ENCODE results near the gene CENPP. TPM values are rescaled to one million over a fixed set of nuclear protein-coding genes. Genes with fewer than 3 reads are reported as not detected.

The CENPP gene
- total RNA-seq, 1 donor from 2014 or later, result 4.4 TPM

GRCh38 chr9:92484563-92484962 lies 158.8 kb downstream of the CENPP start:
- DNase-seq (ENCODE audit: low read depth), result no peak
- TF ChIP-seq, protein P1, sequence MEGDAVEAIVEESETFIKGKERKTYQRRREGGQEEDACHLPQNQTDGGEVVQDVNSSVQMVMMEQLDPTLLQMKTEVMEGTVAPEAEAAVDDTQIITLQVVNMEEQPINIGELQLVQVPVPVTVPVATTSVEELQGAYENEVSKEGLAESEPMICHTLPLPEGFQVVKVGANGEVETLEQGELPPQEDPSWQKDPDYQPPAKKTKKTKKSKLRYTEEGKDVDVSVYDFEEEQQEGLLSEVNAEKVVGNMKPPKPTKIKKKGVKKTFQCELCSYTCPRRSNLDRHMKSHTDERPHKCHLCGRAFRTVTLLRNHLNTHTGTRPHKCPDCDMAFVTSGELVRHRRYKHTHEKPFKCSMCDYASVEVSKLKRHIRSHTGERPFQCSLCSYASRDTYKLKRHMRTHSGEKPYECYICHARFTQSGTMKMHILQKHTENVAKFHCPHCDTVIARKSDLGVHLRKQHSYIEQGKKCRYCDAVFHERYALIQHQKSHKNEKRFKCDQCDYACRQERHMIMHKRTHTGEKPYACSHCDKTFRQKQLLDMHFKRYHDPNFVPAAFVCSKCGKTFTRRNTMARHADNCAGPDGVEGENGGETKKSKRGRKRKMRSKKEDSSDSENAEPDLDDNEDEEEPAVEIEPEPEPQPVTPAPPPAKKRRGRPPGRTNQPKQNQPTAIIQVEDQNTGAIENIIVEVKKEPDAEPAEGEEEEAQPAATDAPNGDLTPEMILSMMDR (conservative IDR thresholded peaks at IDR 0.05; ENCODE audit: low read depth, low read length), result no peak
- no peak overlapping the region for H3K4me3 ChIP-seq (ENCODE audit: low read depth, low read length)

DNA sequence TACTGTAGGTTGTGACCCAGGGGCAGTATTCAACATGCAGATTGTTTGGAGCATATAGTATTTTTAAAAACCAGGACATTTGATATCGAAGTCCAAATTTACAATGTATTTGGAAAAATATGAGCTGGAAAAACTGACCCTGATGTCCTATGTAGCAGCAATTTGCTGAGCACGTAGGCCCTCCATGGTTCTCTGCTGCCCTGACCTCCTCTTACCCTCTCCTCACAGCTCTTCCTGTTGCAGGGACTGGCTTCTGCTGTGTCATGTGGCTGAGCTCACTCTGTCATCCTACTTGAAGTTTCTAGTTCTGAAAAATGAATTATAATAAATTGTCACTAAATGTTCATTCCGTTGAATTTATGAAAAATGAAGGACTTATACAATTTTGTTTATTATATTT lies 160.6 kb downstream of the CENPP start:
- TF ChIP-seq, protein P1 (conservative IDR thresholded peaks at IDR 0.05; ENCODE audit: low read depth, low read length), result no peak
- no peak overlapping the region for H3K4me3 ChIP-seq (ENCODE audit: low read depth, low read length)
- DNase-seq (ENCODE audit: low read depth), result no peak

- TF ChIP-seq, protein P1 (conservative IDR thresholded peaks at IDR 0.05; ENCODE audit: low read depth, low read length), result no peak
- no peak for DNase-seq (ENCODE audit: low read depth)
Measured at GRCh38 chr9:92488681-92489550, 163.2 kb downstream of the CENPP start.

DNA sequence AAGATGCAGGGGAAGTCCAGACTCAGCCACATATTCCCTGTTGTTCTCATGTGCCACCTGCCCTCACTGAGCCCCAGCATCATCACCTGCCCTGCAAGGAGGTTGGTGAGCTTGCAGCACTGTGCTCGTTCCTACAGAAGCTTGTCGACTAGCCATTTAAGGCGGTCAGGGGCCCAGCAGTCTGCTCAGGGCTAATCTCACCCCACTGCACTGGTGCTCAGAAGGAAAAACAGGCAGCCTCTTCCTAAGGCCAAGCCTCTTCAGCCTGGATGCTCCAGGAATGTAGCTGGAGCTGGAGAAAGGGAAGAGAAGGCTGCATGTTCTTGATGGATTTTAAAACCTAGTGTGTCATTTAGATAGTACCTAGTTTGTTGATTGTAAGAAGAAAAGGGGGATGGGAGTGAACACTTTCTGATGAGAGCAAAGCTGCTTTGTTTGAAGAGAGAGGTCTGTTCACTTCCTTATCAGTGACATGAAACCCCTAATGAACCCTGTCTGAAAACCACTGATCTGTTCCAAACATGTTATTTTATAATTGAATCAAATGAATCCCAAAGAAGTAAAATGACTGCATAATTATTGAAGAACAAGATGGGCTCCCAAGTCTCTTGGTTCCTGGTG lies 167.1 kb downstream of the CENPP start:
- TF ChIP-seq, protein P1 (conservative IDR thresholded peaks at IDR 0.05; ENCODE audit: low read depth, low read length), result no peak
- no peak for DNase-seq (ENCODE audit: low read depth)
- H3K4me3 ChIP-seq (ENCODE audit: low read depth, low read length), result no peak overlapping the region

More at GRCh38 chr9:92488681-92489550, 163.2 kb downstream of the CENPP start:
- no peak overlapping the region for H3K4me3 ChIP-seq (ENCODE audit: low read depth, low read length)

DNA sequence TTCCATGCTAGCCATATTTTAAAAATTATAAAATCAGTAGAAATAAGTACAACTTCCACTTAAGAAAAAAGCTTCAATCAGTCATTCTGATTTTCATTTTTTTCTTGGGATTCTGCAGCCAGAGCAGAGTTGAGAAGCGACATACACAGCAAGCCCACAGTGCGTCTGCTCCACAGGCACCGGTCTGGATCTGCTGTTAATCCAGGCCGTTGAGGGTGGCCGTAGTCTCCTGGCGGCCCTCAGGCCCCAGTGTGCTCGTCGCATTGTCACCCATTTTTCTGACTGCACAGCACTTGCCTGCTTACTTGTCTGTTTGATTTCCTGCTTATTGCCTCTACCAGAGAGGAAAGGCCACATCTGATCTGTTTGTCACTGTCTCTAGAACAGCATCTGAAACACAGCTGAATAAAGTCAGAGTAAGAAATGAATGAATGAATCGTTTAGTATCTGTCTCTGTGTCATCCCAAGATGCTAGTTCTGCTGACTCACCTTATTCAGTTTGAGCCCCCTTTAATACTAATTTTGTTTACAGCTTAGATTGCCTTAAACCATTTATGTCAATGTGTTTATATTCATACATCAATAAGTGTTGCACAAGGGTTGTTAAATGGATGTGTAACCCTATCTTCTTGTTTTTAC lies 168.1 kb downstream of the CENPP start:
- TF ChIP-seq, protein P1 (conservative IDR thresholded peaks at IDR 0.05; ENCODE audit: low read depth, low read length), result no peak
- no peak for DNase-seq (ENCODE audit: low read depth)
- no peak overlapping the region for H3K4me3 ChIP-seq (ENCODE audit: low read depth, low read length)

DNA sequence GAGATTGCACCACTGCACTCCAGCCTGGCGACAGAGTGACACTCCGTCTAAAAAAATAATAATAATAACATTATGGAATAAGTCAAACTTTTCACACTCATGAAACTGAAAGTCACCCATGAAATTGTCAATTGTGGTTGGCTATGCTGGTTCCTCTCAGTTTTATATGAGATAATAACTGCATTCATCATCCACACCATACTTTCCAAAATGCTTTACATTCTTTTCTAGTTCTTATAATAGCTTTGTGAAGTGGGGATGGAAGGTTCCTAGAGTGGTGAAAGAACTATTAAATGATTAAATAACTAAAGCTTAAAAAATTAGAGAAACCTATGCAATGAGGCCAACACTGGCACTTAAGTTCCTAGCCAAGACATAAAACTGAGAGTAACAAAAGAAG lies 169.1 kb downstream of the CENPP start:
- no peak overlapping the region for H3K4me3 ChIP-seq (ENCODE audit: low read depth, low read length)
- DNase-seq (ENCODE audit: low read depth), result no peak
- TF ChIP-seq, protein P1 (conservative IDR thresholded peaks at IDR 0.05; ENCODE audit: low read depth, low read length), result no peak

Data from epithelial cell of proximal tubule (primary cell).